K562 treated with DMSO at 1 percent for 48 hours (cell line): ENCODE measurements around the gene NCBP2. TPM values are rescaled to one million over a fixed set of nuclear protein-coding genes. Genes with fewer than 3 reads are reported as not detected.

Experiments
- total RNA-seq: library from RNA; unstranded; fragments of 300-600 nt; gene quantifications from 2 replicates; pipeline ENCODE4 v1.2.3, GENCODE V29; 2022; ENCODE audit warnings: low replicate concordance; ENCODE audit errors: extremely low read depth

Gene NCBP2
- total RNA-seq, result not detected in 2 replicates

GRCh38 chr3:196942226-196942914, at the start of gene NCBP2:
Gene NCBP2 (minus strand): TSS chr3:196942528. CDS start chr3:196942503, 25 bp downstream.

DNA sequence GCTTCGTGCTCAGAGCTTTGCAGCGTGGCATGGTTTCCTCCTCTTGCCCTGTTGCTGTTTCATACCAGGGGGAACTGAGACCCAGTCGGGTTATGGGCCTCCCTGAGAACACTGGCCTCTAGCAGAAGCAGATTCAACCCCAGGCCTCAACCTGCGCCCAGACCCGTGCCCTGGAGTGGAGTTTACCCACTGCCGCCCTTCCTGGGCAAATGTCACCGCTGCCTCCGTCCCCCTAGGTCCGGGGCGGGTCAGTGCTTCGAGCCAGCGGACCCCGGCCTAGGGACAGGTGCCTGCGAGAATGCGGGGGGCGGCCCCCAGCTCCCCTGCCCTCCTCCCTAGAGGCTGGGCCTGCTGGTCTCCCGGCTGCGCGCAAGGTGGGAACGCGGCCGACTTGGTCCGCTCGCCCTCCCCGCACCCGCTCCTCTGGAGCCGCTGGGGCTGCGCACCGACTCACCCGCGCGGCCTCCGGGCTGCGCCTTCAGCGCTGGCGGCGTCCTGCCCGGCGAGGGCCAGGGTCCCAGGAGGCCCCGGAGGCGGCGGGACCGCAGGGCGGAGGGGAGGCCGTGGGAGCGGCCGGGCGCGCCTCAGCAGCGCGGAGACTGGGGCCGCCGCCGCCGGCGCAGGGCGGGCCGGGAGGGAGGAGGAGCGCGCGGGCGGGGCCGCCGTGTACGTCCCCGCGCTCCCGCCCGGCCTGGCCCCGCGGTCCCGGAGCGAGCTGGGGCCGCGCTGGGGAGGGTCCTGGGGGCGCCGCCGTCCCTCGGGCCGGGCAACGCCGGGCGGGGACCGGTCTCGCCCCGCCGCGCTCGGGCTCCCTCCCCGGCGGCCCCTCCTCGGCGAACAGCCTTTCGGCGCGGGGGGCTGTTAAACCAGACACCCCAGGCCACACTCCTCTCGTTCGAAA, 26.2 kb upstream of the NCBP2 start, which contains the start of gene PIGZ:
PIGZ (minus strand) TSS at position 601 of the 901 bp plus-strand sequence. CDS start 16,802 bp downstream, outside the sequence.

Other genes starting within 250 kb of the NCBP2 start
- gene CEP19, start 230.3 kb downstream of the NCBP2 start, total RNA-seq, result not detected in 2 replicates
- gene PIGX, start 230.2 kb downstream of the NCBP2 start, total RNA-seq, result not detected in 2 replicates
- not detected in 2 replicates for gene PAK2, start 202.7 kb downstream of the NCBP2 start, total RNA-seq
- not detected in 2 replicates for gene SENP5, start 74.6 kb downstream of the NCBP2 start, total RNA-seq
- not detected in 2 replicates for gene PIGZ, start 26.3 kb upstream of the NCBP2 start, total RNA-seq
- gene MELTF, start 87.3 kb upstream of the NCBP2 start, total RNA-seq, result not detected in 2 replicates